K562 (cell line): Measurements from ENCODE around the gene POLD1. TPM values are rescaled to one million over a fixed set of nuclear protein-coding genes. Genes with fewer than 3 reads are reported as not detected.
A peak's percentile ranks its signal among the peaks of the same experiment; 100 is the strongest.

Experiments
- CAMTA2 ChIP-seq: fragments of 250-450 bp; sonication (Bioruptor Pico); conservative IDR thresholded peaks from 2 replicates; pipeline ENCODE4 v1.5.1; 2022
- CBFB ChIP-seq: sonication (generic); formaldehyde crosslinking; IDR thresholded peaks from 2 replicates; pipeline ENCODE4 v1.4.0; 2020; ENCODE audit warnings: mild to moderate bottlenecking, missing genetic modification reagents
- CC2D1A ChIP-seq: fragments of 450-650 bp; IDR thresholded peaks from 2 replicates; pipeline ENCODE4 v1.6.1; 2017; ENCODE audit warnings: mild to moderate bottlenecking
- CEBPG ChIP-seq, 3 experiments: fragments of 200-800 bp in 1 of 3; sonication (Bioruptor generic) in 1 of 3; sonication (generic) in 1 of 3; formaldehyde crosslinking in 1 of 3; IDR thresholded peaks in 2 of 3; conservative IDR thresholded peaks in 1 of 3; 2 replicates each; pipeline versions ENCODE4 v1.6.1 to v1.8.0; 2016 to 2022; ENCODE audit warnings: missing compliant biosample characterization in 2 of 3, missing genetic modification characterization in 2 of 3, mild to moderate bottlenecking in 1 of 3, missing genetic modification reagents in 1 of 3
- DDX20 ChIP-seq: fragments of 450-650 bp; IDR thresholded peaks from 2 replicates; pipeline ENCODE4 v1.6.1; 2016; ENCODE audit warnings: missing genetic modification characterization, low read depth, mild to moderate bottlenecking, missing compliant biosample characterization, moderate library complexity
- GTF3C2 ChIP-seq: IDR thresholded peaks from 3 replicates; pipeline ENCODE4 v1.6.1; 2011; ENCODE audit warnings: borderline replicate concordance, mild to moderate bottlenecking, moderate library complexity; ENCODE audit not compliant: insufficient read length; ENCODE audit errors: extremely low read depth
- MIER1 ChIP-seq: fragments of 450-650 bp; IDR thresholded peaks from 2 replicates; pipeline ENCODE4 v1.6.1; 2016; ENCODE audit warnings: antibody characterized with exemption, mild to moderate bottlenecking, low read depth
- NEUROD1 ChIP-seq: fragments of 150-350 bp; IDR thresholded peaks from 2 replicates; pipeline ENCODE4 v1.6.1; 2014; ENCODE audit warnings: borderline replicate concordance, low read length, low read depth; ENCODE audit not compliant: partially characterized antibody
- POLR2AphosphoS2 ChIP-seq: IDR thresholded peaks from 2 replicates; pipeline ENCODE4 v1.6.1; 2012; ENCODE audit warnings: low read length, improper control_type of control experiment
- PRDM10 ChIP-seq: fragments of 450-650 bp; IDR thresholded peaks from 2 replicates; pipeline ENCODE4 v1.6.1; 2018; ENCODE audit not compliant: partially characterized antibody
- PYGO2 ChIP-seq: fragments of 450-650 bp; IDR thresholded peaks from 2 replicates; pipeline ENCODE4 v1.6.1; 2016; ENCODE audit warnings: mild to moderate bottlenecking, missing genetic modification characterization, moderate library complexity, missing compliant biosample characterization
- RBFOX2 ChIP-seq: fragments of 200-400 bp; formaldehyde crosslinking; IDR thresholded peaks from 2 replicates; pipeline ENCODE4 v1.6.1; 2017; ENCODE audit warnings: low read depth, mild to moderate bottlenecking, low read length, moderate library complexity
- TCF15 ChIP-seq: fragments of 250-450 bp; sonication (Bioruptor Pico); IDR thresholded peaks from 2 replicates; pipeline ENCODE4 v1.8.0; 2022; ENCODE audit warnings: moderate library complexity, mild to moderate bottlenecking, inconsistent platforms
- TGIF2 ChIP-seq: sonication (generic); formaldehyde crosslinking; IDR thresholded peaks from 2 replicates; pipeline ENCODE4 v1.8.1; 2022; ENCODE audit warnings: mild to moderate bottlenecking, missing genetic modification reagents, moderate library complexity
- ZNF12 ChIP-seq: sonication (generic); formaldehyde crosslinking; IDR thresholded peaks from 2 replicates; pipeline ENCODE4 v1.4.0; 2020; ENCODE audit warnings: mild to moderate bottlenecking, missing genetic modification reagents
- ZNF124 ChIP-seq: sonication (generic); formaldehyde crosslinking; IDR thresholded peaks from 2 replicates; pipeline ENCODE4 v1.8.1; 2022; ENCODE audit warnings: missing genetic modification reagents
- ZNF175 ChIP-seq: fragments of 200-800 bp; sonication (Bioruptor generic); IDR thresholded peaks from 2 replicates; pipeline ENCODE4 v1.6.1; 2016; ENCODE audit warnings: low read depth, mild to moderate bottlenecking, missing genetic modification characterization, missing compliant biosample characterization
- ZNF431 ChIP-seq: sonication (generic); formaldehyde crosslinking; IDR thresholded peaks from 2 replicates; pipeline ENCODE4 v1.8.0; 2022; ENCODE audit warnings: mild to moderate bottlenecking, missing genetic modification reagents
- ZNF644 ChIP-seq: fragments of 200-800 bp; sonication (Bioruptor generic); IDR thresholded peaks from 2 replicates; pipeline ENCODE4 v1.6.1; 2016; ENCODE audit warnings: low read depth, missing genetic modification characterization, missing compliant biosample characterization
- ZNF77 ChIP-seq: fragments of 250-450 bp; sonication (Bioruptor Pico); IDR thresholded peaks from 2 replicates; pipeline ENCODE4 v1.5.0; 2020
- ZNF79 ChIP-seq: fragments of 250-450 bp; sonication (Bioruptor Pico); IDR thresholded peaks from 2 replicates; pipeline ENCODE4 v1.4.0; 2020; ENCODE audit warnings: low read depth, mild to moderate bottlenecking, moderate library complexity
- polyA plus RNA-seq, 8 experiments: library from polyadenylated mRNA; depleted of rRNA in 4 of 8; stranded (reverse) in 5 of 8; unstranded in 3 of 8; fragments of >200 nt; fragmentation: Nextera tagmentation in 2 of 8; fragmentation: Illumina TruSeq in 1 of 8; extraction: Ambion mirVana in 2 of 8; extraction: Trizol in 1 of 8; gene quantifications; 2 replicates each; pipeline versions ENCODE4 v1.2.1 to v1.2.3, GENCODE V29; 2011 to 2014; ENCODE audit warnings: inconsistent platforms in 1 of 8, missing spikeins in 1 of 8
- total RNA-seq, 7 experiments: library from RNA; depleted of rRNA in 6 of 7; stranded (reverse); fragments of >200 nt in 6 of 7; fragmentation: Illumina TruSeq in 2 of 7; extraction: Trizol in 2 of 7; gene quantifications; 2 replicates each; pipeline versions ENCODE4 v1.2.1 to v1.2.3, GENCODE V29; 2011 to 2021; ENCODE audit warnings: low replicate concordance in 1 of 7

Gene POLD1
- total and polyA plus RNA-seq, 9 of the 15 experiments (the other 6 are each of a cell fraction or from before 2014, with no cell fraction given) = 1.3 to 312 (median 47.8) TPM

GRCh38 chr19:50431343-50432220, 47.4 kb downstream of the POLD1 start (continued):
- TF ChIP-seq ZNF175 (no peak), ZNF644 (tag) (no peak), MIER1 (no peak), PYGO2 (tag) (no peak), CAMTA2 (CRISPR knock-in tag) (no peak), ZNF124 (CRISPR knock-in tag) (no peak), ZNF431 (CRISPR knock-in tag) (no peak), ZNF77 (no peak), DDX20 (tag) (no peak), ZNF12 (no peak), TGIF2 (CRISPR knock-in tag) (no peak), CEBPG (CRISPR knock-in tag; IDR thresholded peaks at IDR 0.05) (no peak; the same call in 1 of the 2 replicates), CEBPG (tag; conservative IDR thresholded peaks at IDR 0.05 in 1 of 2, IDR thresholded peaks at IDR 0.05 in 1 of 2) (no peak), RBFOX2 (peak; percentile 68), CC2D1A (no peak), ZNF79 (no peak), GTF3C2 (no peak), NEUROD1 (no peak), CBFB (CRISPR knock-in tag) (no peak), TCF15 (no peak), PRDM10 (no peak), POLR2AphosphoS2 (no peak)
